ENCODE measurements around the gene RHBDF2. TPM values are rescaled to one million over a fixed set of nuclear protein-coding genes. Genes with fewer than 3 reads are reported as not detected.
A peak's percentile ranks its signal among the peaks of the same experiment; 100 is the strongest.

RHBDF2 gene
- total RNA-seq, 4 donors from 2014 or later, result 53.7 to 76.1 (median 62.6) TPM

DNA sequence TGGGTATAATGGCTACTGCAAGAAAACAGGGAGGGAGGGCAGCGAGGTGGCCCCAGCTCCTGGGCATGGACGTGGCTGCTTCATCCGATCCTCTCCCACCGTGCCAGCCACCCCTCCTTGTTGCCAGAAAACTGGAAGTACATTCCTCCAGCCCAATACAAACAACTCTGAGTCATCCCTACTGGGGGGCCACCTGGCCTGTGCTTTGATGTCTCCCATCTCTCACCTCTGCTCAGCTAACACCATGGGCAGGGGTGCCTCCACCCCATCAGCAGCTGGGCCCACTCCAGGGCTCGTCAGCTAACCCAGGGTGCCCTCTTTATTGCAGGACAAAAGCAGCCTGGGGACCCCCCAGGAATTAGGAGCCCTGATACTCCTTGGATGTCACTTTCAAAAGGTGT lies 2.0 kb downstream of the RHBDF2 start:
- no peak for TF ChIP-seq POLR2A (IDR thresholded peaks at IDR 0.05)
- TF ChIP-seq, protein P1, sequence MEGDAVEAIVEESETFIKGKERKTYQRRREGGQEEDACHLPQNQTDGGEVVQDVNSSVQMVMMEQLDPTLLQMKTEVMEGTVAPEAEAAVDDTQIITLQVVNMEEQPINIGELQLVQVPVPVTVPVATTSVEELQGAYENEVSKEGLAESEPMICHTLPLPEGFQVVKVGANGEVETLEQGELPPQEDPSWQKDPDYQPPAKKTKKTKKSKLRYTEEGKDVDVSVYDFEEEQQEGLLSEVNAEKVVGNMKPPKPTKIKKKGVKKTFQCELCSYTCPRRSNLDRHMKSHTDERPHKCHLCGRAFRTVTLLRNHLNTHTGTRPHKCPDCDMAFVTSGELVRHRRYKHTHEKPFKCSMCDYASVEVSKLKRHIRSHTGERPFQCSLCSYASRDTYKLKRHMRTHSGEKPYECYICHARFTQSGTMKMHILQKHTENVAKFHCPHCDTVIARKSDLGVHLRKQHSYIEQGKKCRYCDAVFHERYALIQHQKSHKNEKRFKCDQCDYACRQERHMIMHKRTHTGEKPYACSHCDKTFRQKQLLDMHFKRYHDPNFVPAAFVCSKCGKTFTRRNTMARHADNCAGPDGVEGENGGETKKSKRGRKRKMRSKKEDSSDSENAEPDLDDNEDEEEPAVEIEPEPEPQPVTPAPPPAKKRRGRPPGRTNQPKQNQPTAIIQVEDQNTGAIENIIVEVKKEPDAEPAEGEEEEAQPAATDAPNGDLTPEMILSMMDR (IDR thresholded peaks at IDR 0.05), result no peak
- intact Hi-C loops (cut with DNase I; ENCODE audit: low total_unique reads), result no loop called here
- no peak overlapping the region for H3K4me3 ChIP-seq (ENCODE audit: low read depth, poor library complexity, severe bottlenecking)
- WGBS, 2 donors, result 43 to 53% methylated on average over 5 of the region's 5 CpGs
- DNase-seq (ENCODE audit: low spot score in 2 of 2), result no peak

- 46 to 62% methylated on average over 4 of the region's 4 CpGs for WGBS, 2 donors
- no peak for TF ChIP-seq POLR2A (IDR thresholded peaks at IDR 0.05)
- TF ChIP-seq, protein P1 (IDR thresholded peaks at IDR 0.05), result no peak
- intact Hi-C loops (cut with DNase I; ENCODE audit: low total_unique reads), result no loop called here
- H3K4me3 ChIP-seq (ENCODE audit: low read depth, poor library complexity, severe bottlenecking), result no peak overlapping the region
- no peak for DNase-seq (ENCODE audit: low spot score in 2 of 2)
Measured at GRCh38 chr17:76498876-76499251, 2.4 kb downstream of the RHBDF2 start.

DNA sequence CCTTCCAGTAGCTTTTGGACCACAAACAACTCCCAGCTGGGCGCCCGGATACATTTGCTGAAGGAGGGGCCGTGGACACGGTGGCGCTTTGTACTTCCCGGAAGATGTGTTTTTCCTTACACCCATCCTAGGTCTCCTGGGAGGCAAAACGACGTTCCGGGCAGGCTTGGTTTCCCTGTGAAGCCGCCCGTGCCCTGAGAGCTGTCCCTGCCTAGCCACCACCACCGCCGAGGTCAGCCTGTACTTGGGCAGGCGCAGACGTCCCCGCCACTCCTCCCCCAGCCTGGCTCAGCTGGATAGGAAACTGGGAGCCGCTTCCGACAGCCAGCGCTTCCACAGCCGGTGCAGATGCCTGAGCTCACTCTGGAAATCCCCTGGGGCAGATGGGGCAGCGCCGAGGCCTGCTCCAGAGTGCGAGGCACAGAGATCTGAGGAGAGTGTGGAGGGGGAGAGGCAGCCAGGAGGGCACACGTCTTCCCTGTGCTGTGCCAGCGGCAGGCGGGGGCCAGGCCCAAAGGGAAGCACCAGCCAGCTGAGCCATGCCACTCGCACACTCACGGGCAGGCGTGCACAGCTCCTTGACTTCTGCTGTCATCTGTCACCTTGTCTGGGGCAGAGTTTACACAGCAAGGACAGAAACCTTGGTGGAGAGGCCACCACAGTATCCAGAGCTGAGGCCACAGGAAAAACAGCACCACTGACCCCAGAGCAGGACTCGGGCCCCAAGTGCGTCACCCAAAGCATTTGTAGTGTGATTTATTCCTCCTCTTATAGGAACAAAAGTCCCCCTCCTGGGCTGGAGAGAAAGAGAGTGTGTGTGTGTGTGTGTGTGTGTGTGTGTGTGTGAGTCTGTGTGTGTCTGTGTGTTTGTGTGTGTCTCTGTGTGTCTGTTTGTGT lies 3.0 kb downstream of the RHBDF2 start:
- peak; percentile 52 to 92 for DNase-seq (ENCODE audit: low spot score in 2 of 2)
- TF ChIP-seq, protein P1 (IDR thresholded peaks at IDR 0.05), result no peak
- TF ChIP-seq POLR2A (IDR thresholded peaks at IDR 0.05), result no peak
- WGBS, 2 donors, result 18 to 19% methylated on average over 18 to 31 of the region's 31 CpGs
- intact Hi-C loops (cut with DNase I; ENCODE audit: low total_unique reads), result no loop called here
- no peak overlapping the region for H3K4me3 ChIP-seq (ENCODE audit: low read depth, poor library complexity, severe bottlenecking)

GRCh38 chr17:76497699-76497978 lies 3.6 kb downstream of the RHBDF2 start:
- H3K4me3 ChIP-seq (ENCODE audit: low read depth, poor library complexity, severe bottlenecking), result no peak overlapping the region
- WGBS, 2 donors, result 23 to 27% methylated on average over 2 of the region's 2 CpGs
- no peak for DNase-seq (ENCODE audit: low spot score in 2 of 2)
- TF ChIP-seq, protein P1 (IDR thresholded peaks at IDR 0.05), result no peak
- no peak for TF ChIP-seq POLR2A (IDR thresholded peaks at IDR 0.05)
- intact Hi-C loops (cut with DNase I; ENCODE audit: low total_unique reads), result no loop called here

- WGBS, 2 donors, result 87 to 90% methylated on average over 6 of the region's 6 CpGs
- intact Hi-C loops (cut with DNase I; ENCODE audit: low total_unique reads), result no loop called here
- no peak for DNase-seq (ENCODE audit: low spot score in 2 of 2)
- H3K4me3 ChIP-seq (ENCODE audit: low read depth, poor library complexity, severe bottlenecking), result no peak overlapping the region
- TF ChIP-seq POLR2A (IDR thresholded peaks at IDR 0.05), result no peak
- TF ChIP-seq, protein P1 (IDR thresholded peaks at IDR 0.05), result no peak
Measured at GRCh38 chr17:76496464-76496863, 4.8 kb downstream of the RHBDF2 start.
